Erythroblast (primary cell): Measurements from ENCODE around the gene ZNF708.
"Not testable (repeated sequence)": the region's sequence is repeated elsewhere in the genome, so short reads cannot be mapped to it uniquely, and the experiment has no call there.

Experiments used
- GATA1 ChIP-seq: IDR thresholded peaks from 2 replicates; pipeline ENCODE4 v1.6.1; 2011; ENCODE audit warnings: low read depth, mild to moderate bottlenecking, control low read depth, low read length, moderate library complexity
- POLR2A ChIP-seq: IDR thresholded peaks from 2 replicates; pipeline ENCODE4 v1.6.1; 2011; ENCODE audit warnings: mild to moderate bottlenecking, low read length

DNA sequence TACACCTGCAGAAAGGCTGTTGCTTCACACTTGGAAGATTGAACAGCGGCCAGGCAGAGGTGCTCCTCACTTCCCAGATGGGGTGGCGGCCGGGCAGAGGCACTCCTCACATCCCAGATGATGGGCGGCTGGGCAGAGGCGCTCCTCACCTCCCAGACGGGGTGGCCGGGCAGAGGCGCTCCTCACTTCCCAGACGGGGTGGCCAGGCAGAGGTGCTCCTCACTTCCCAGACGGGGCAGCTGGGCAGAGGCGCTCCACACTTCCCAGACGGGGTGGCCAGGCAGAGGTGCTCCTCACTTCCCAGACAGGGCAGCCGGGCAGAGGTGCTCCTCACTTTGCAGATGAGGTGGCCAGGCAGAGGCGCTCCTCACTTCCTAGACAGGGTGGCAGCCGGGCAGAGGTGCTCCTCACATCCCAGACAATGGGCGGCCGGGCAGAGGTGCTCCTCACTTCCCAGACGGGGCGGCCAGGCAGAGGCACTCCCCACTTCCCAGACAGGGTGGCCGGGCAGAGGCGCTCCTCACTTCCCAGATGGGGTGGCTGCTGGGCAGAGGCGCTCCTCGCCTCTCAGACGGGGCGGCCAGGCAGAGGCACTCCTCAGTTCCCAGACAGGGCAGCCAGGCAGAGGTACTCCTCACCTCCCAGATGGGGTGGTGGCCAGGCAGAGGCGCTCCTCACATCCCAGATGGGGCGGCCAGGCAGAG lies 69.6 kb downstream of the ZNF708 start:
- not testable (repeated sequence) for TF ChIP-seq POLR2A, GATA1
